ENCODE results near the gene ARL14EPL.
"Not testable (repeated sequence)": the region's sequence is repeated elsewhere in the genome, so short reads cannot be mapped to it uniquely, and the experiment has no call there.

Gene ARL14EPL

DNA sequence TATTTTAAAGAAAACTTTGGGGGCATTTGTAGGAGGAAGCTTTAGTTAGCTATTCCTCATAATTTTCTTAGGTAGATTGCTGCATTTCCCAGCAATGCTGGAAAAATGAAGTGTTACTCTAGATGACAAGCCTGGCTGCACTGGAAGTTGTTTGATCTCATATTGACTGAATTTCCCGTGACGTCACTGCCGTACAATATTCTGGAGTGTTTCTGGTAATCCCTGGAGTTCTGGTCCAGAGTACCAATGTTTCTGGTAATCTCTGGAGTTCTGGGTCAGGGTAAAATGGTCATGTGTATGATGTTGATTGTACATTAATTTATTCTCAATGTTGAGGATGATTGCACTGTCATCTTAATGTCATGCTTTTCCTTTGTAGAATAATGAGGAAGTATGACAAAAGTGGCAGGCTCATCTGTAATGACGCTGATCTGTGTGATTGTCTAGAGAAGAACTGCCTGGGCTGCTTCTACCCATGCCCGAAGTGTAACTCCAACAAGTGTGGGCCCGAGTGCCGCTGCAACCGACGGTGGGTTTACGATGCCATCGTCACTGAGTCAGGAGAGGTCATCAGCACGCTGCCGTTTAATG is 26.2 kb downstream of the ARL14EPL start:
- DNase-seq: no peak

DNA sequence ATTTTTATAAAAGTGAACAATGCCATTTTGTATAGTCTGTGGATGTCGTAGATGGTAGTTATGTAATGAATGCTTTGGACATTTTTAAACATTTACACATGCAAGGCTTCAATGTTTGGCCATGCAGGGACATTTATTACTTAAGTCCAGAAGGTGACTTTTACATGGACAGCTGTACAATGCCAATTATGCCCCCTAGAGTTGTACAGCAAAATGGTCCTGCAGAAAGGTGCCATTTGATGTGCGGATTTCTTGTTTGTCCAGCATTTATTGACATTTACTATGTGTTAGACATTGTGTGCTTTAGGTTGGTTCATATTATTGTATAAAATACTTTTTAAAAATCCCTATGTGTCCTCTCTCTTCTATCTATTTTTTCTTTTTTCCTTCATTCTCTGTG is 30.1 kb downstream of the ARL14EPL start:
- DNase-seq: no peak

DNA sequence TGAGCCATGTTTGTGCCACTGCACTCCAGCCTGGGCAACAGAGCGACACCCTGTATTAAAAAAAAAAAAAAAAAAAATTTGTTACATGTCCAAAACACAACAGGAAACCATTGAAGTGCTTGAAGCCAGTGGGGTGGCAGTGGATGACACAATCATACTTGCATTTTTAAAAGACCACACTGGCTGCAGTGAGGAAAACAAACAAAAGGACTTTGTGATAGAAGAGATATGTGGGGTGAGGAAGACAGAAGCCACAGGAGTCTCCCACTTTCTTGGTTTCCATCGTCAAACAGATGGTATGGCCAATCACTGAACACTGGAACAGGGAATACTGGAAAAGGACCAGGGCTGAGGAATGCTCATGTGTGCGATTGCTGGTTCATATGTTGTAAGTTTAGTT is 31.7 kb downstream of the ARL14EPL start:
- no peak for DNase-seq

DNA sequence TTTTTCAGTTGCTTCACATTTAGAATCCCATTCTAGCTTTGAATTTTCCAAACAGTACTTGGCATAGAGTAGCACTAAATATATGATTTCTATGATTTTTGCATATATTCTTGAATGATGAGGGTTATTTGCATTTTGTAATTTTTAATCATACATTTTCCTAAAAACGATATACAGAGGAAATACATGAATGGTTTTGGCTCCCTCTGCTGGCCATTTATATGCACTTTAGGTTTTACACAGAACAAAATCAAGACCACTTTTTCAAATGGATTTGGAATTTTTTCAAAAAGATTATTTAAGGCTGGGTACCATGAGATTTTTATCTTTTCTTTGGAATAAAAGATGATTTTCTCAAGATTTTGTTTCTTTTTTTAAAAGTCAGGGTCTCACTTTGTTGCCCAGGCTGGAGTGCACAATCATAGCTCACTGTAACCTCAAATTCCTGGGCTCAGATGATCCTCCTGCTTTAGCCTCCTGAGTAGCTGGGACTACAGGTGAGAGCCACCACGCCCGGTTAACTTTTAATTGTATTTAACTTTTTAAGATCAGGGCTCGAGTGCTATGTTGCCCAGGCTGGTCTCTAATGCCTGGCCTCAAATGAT is 35.9 kb downstream of the ARL14EPL start:
- DNase-seq: peak; percentile 25

DNA sequence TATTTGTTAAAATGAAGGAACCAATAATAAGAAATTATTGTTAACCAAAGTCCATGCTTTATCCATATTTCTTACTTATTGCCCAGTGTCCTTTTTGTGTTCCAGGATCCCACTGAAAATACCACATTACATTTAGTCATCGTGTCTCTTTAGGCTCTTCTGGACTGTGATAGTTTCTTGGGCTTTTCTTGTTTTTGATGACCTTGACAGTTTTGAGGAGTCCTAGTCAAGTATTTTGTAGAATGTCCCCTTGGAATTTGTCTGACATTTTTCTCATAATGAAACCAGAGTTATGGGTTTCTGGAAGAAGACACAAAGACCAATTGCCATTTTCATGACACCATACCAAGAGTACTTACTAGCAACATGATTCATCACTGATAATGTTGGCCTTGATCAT is 38.9 kb downstream of the ARL14EPL start:
- no peak for DNase-seq

DNA sequence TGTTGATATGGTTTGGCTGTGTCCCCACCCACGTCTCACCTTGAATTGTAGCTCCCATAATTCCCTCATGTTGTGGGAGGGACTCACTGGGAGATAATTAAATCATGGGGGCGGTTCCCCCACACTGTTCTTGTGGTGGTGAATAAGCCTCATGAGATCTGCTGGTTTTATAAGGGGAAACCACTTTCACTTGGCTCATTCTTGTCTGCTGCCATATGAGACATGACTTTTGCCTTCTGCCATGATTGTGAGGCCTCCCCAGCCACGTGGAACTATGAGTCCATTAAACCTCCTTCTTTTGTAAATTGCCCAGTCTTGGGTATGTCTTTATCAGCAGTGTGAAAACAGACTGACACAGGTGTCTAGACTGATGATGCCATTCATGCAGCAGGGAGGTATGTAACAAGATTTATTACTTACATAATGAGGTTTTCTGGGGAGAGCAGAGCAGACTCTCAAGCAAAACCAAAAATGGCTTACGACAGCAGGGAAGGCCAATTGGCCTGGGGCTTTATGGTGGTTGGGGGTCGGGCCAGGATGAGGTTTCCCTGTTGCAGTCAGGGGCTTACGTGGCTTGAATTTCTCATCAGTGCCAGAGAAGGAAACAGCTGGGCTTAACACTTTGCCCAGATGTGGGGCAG is 43.0 kb downstream of the ARL14EPL start:
- no peak for DNase-seq

DNA sequence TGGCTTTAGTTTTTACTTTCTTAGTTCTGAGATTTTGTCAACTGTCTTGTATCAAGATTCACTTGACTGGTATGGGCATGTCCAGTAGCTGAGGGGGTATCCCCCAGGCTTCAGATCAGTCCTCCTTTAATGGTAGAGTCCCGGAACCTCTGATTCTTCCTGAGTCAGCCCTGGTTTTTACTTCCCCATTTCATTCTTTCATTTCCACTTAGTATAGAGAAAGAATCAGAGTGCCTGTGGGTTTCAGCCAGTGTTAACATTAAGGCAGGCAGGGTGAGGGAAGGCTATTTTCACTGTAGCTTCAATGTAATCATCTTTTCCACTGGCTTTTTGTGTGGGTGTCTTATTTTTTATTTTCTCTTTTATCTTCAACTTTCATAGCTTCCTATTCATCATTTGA is 44.2 kb downstream of the ARL14EPL start:
- DNase-seq: no peak

DNA sequence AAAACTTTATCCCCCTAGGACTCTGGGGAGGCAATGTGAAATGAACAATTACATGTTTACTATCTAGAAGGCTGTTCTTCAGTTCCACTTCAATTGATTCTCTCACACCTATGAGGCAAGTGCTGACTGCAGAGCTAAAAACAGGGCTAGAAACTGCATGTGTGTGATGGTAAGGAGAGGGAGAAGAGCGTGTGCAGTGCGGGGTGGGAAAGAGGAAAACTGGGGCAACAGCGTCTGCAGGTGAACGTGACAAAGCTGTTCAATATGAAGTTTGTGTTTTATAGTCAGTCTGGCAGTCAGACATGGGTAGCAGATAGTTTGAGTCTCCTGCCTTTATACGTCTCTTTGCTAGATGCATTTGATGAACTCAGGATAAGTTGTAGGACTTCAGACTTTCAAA is 45.9 kb downstream of the ARL14EPL start:
- no peak for DNase-seq

DNA sequence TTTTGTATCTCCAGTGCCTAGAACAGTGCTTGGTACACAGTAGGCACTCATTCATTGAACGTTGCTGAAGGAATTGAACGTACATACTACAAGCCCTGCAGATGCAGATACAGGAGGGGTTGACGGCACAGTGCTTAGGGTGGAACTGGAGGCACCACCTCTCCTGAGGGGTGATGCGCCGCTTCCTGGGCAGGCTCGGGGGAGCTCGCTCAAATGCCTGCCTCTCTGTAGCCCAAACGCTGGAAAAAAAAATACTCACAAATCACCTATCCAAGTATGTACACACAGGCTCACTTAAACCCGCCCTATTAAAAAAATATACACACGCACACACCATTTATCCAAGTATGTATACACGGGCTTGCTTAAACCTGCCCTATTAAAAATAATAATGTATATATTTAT is 52.0 kb downstream of the ARL14EPL start:
- DNase-seq: no peak

DNA sequence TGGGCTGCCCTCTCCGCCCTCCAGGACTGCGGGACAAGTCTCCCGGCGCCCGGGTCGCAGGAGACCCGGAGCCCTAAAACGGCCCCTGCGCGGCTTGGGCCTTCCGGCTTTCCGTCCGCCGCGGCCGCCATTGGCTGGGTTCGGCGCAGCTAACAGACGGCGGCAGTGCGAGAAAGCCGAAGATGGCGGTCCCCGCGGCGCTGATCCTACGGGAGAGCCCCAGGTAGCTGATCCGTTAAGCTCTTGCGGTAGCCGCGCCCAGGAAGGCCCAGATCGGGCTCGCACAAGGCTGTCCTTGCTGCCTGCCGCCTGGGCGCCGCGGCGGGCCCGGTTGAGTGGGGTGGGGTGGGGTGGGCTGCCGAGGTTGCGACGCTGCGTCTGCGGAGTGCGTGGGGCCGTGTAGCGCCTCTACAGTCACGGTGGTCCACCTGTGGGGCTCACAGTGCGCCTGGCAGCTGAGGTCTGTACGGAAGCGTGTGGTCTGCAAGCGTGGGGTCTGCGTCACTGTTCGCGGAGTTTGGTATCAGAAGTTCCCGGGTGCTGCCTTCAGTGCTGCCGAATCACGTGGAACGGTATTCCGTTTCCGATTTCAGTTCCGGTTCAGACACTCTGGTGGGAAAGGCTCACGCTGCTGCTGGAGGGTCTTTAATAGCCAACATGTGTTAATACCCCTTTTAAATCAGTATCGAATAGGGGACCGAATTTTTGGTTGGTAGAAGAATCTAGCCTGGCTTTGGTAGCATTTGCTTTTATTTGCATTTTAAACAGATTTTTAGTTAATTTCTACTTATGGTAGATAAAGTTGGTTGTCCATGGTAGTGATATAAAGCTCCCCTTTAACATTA is 52.8 kb downstream of the ARL14EPL start, which contains the start of gene COMMD10:
Gene COMMD10 (plus strand): TSS at position 155 of the 845 bp plus-strand sequence.
- DNase-seq: peak; percentile 66

DNA sequence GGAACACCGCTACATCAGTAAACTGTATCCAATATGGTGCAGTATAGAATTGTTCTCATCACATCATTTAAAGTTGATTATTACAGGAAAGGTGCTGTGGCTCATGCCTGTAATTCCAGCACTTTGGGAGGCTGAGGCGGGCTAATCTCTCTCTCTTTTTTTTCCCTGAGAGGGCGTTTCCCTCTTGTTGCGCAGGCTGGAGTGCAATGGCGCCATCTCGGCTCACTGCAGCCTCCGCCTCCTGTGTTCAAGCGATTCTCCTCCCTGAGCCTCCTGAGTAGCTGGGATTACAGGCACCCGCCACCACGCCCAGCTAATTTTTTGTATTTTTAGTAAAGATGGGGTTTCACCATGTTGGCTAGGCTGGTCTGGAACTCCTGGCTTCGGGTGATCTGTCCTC is 54.0 kb downstream of the ARL14EPL start:
- DNase-seq: not testable (repeated sequence)

DNA sequence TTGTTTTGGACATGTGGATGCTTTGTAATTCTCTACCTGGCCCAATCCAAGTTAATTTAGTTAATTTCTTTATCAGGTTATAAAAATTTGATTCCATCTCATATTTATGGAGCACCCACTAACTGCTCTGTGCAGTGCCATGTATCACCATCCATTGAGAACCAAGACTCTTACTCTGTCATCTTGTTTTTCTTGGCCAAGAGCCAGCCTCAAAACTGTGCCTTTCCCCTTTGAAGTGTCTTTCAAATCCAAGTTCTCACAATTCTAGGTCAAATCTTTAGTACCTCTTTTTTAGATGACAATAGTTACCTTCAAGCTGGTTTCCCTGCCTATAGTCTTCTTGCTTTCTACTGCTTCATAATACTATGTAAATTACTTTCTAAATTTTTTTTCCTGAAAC is 55.8 kb downstream of the ARL14EPL start:
- DNase-seq: no peak

DNA sequence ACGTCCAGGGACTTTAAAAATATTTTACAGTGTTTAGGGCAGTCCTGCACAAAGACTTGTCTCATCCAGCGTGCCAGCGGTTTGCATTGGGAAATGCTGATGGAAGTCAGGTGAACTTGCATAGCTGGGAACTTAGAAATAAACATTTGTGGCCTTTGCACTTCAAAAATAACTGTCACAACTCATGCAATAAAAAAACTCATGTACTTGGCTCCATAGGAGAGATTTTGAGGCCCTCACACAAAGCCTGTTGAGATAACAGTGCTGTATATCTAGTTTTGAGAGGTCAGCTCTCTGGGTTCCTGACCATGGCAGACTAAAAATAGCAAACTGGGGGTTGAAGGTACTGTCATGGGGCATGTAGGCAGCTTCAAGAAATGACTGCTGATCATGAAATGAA is 58.0 kb downstream of the ARL14EPL start:
- DNase-seq: no peak

DNA sequence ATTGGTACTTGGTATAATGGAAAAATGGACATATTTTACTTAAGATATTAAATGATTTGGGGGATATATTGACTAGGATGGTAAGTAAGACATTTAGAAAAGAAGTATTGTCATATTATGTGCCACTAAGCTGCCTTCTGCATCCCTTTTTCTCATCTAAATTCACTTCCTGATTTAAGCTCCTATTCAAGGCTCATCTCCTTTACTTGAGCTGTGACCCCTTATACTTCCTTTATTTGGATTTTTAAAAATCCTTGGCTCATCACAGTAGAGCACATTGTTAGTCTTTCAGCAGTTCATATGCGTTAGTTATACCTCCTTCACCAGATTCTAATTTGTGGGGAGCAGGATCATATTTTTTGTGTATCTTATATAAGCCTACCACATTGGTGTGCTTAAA is 59.1 kb downstream of the ARL14EPL start:
- DNase-seq: no peak

DNA sequence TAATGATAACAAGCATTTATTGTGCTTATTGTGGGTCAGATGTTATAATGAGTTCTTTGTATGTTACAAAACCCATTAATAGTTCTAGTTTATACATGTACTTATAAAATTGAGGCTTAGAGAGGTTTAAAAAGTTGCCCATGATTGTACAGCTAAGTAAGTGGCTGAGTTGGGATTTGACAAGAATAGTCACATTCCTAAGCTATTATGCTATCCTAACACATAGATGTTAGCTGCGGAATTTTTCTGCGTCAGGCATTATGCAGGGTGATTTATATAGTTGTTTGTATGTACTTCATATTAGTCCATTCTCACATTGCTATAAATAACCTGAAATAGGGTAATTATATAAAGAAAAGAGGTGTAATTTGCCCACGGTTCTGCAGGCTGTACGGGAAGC is 65.0 kb downstream of the ARL14EPL start:
- DNase-seq: no peak

DNA sequence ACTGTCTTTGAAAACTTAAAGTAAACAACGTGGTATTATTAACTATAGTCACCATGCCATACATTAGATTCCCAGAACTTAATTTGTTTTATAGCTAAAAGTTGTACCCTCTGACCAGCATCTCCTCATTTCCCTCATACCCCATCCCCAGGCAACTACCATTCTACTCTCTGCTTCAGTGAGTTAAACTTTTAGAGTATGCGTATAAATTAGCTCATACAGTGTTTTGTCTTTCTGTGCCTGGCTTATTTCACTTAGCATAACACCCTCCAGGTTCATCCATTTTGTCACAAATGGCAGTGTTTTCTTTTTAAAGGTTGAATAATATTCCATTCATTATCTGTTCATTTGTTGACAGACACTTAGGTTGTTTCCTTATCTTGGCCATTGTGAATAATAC is 66.7 kb downstream of the ARL14EPL start:
- no peak for DNase-seq

DNA sequence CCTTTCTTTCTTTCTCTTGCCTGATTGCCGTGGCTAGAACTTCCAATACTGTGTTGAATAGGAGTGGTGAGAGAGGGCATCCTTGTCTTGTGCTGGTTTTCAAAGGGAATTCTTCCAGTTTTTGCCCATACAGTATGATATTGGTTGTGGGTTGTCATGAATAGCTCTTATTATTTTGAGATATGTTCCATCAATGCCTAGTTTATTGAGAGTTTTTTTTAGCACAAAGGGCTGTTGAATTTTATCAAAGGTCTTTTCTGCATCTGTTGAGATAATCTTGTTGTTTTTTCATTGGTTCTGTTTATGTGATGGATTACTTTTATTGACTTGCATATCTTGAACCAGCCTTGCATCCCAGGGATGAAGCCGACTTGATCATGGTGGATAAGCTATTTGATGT is 72.7 kb downstream of the ARL14EPL start:
- DNase-seq: not testable (repeated sequence)
